Esophagus muscularis mucosa (tissue), 4 donors: ENCODE measurements around the gene HSD11B1L. TPM values are rescaled to one million over a fixed set of nuclear protein-coding genes. Genes with fewer than 3 reads are reported as not detected.
A peak's percentile ranks its signal among the peaks of the same experiment; 100 is the strongest.

ENCODE experiments used
- DNase-seq: peaks from one replicate; pipeline ENCODE4 v3.0.0-alpha.2; 2017; ENCODE audit errors: extremely low spot score
- H3K27ac ChIP-seq, 4 donors: fragments of 200-600 bp; sonication (generic); replicated peaks in 1 of 4; 1 replicate in 3 of 4; 2 replicates in 1 of 4; pipeline ENCODE4 v1.5.1; 2016 to 2019; ENCODE audit warnings: mild to moderate bottlenecking in 1 of 4
- H3K27me3 ChIP-seq, 4 donors: fragments of 200-600 bp; sonication (generic); one replicate each; pipeline versions ENCODE4 v1.5.1 to v1.6.0; 2016 to 2019
- H3K36me3 ChIP-seq, 4 donors: fragments of 200-600 bp; sonication (generic); one replicate each; pipeline ENCODE4 v1.5.1; 2016 to 2019
- H3K4me1 ChIP-seq, 4 donors: fragments of 200-600 bp; sonication (generic); one replicate each; pipeline ENCODE4 v1.5.1; 2016 to 2019
- H3K4me3 ChIP-seq, 4 donors: fragments of 200-600 bp; sonication (generic); 1 replicate in 2 of 4; 2 replicates in 2 of 4; pipeline ENCODE4 v1.5.1; 2016 to 2019; ENCODE audit warnings: mild to moderate bottlenecking in 4 of 4, moderate library complexity in 1 of 4
- H3K9me3 ChIP-seq, 4 donors: fragments of 200-600 bp; sonication (generic); 1 replicate in 3 of 4; 2 replicates in 1 of 4; pipeline ENCODE4 v1.5.1; 2016 to 2019
- EP300 ChIP-seq: sonication (generic); formaldehyde crosslinking; IDR thresholded peaks from one replicate; pipeline ENCODE4 v1.6.1; 2017; ENCODE audit warnings: antibody characterized with exemption
- POLR2A ChIP-seq: fragments of 450-650 bp; IDR thresholded peaks from one replicate; pipeline ENCODE4 v1.6.1; 2017; ENCODE audit warnings: antibody characterized with exemption, moderate library complexity, mild to moderate bottlenecking, low read depth
- POLR2AphosphoS5 ChIP-seq, 2 donors: sonication (generic); formaldehyde crosslinking; IDR thresholded peaks; one replicate each; pipeline ENCODE4 v1.6.1; 2017; ENCODE audit warnings: antibody characterized with exemption in 2 of 2
- WGBS: methylation state at CpG from one replicate; pipeline ENCODE4 v1.1.5; 2018; 5-methylcytosine and 5-hydroxymethylcytosine counted together
- intact Hi-C: fragments of 100-400 bp; cut with DNase I; formaldehyde crosslinking; loops from one replicate; pipeline ENCODE4 v1.15.1; 2023
- total RNA-seq, 4 donors: library from RNA; depleted of rRNA; stranded (reverse); fragments of >200 nt; gene quantifications; one replicate each; pipeline versions ENCODE4 v1.1.0 to v1.2.1, GENCODE V29; 2016
- TF ChIP-seq, protein P1 (sequence below), 3 experiments: fragments of 200-600 bp in 2 of 3; fragments of 450-650 bp in 1 of 3; sonication (generic) in 2 of 3; IDR thresholded peaks; one replicate each; pipeline ENCODE4 v1.5.1; 2017 to 2019; ENCODE audit warnings: antibody characterized with exemption in 3 of 3, mild to moderate bottlenecking in 2 of 3, moderate library complexity in 1 of 3

Gene HSD11B1L
- total RNA-seq, 4 donors from 2014 or later: 15.0 to 21.8 (median 17.8) TPM

DNA sequence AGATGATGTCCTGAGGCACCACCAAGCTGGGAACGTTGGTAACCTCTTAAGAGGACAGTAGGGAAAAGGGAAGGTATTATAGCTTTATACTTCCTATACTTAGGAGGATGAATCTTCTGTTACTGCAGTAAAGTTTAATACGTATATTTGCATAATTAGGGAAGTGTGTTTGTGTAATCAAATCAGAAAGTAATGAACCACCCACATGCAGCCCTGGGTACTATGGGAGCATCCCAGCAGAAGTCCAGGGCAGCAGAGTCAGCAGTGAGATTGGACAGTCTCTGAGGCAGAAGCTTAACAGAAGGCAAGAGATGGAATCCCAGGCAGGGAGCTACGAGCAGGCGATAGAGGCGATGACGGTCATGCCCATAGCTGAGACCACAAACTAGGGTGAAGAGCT, 45.4 kb upstream of the HSD11B1L start:
- H3K4me3 ChIP-seq: no peak overlapping the region
- H3K27me3 ChIP-seq: no peaks in the 10 kb centered on the region
- intact Hi-C loops: no loop called here
- H3K36me3 ChIP-seq: no peaks in the 10 kb centered on the region
- TF ChIP-seq POLR2A (no peak), EP300 (no peak), POLR2AphosphoS5 (IDR thresholded peaks at IDR 0.05) (no peak)
- TF ChIP-seq, protein P1, sequence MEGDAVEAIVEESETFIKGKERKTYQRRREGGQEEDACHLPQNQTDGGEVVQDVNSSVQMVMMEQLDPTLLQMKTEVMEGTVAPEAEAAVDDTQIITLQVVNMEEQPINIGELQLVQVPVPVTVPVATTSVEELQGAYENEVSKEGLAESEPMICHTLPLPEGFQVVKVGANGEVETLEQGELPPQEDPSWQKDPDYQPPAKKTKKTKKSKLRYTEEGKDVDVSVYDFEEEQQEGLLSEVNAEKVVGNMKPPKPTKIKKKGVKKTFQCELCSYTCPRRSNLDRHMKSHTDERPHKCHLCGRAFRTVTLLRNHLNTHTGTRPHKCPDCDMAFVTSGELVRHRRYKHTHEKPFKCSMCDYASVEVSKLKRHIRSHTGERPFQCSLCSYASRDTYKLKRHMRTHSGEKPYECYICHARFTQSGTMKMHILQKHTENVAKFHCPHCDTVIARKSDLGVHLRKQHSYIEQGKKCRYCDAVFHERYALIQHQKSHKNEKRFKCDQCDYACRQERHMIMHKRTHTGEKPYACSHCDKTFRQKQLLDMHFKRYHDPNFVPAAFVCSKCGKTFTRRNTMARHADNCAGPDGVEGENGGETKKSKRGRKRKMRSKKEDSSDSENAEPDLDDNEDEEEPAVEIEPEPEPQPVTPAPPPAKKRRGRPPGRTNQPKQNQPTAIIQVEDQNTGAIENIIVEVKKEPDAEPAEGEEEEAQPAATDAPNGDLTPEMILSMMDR (IDR thresholded peaks at IDR 0.05): no peak
- peak overlapping the region in 1 of 4 donors; percentile 30 for H3K27ac ChIP-seq
- H3K9me3 ChIP-seq: no peaks in the 10 kb centered on the region
- peaks cover 38 to 83% (median 78%) of the 10 kb centered on the region in 4 donors for H3K4me1 ChIP-seq
- 81% methylated on average over 6 of the region's 6 CpGs for WGBS
- no peak for DNase-seq

DNA sequence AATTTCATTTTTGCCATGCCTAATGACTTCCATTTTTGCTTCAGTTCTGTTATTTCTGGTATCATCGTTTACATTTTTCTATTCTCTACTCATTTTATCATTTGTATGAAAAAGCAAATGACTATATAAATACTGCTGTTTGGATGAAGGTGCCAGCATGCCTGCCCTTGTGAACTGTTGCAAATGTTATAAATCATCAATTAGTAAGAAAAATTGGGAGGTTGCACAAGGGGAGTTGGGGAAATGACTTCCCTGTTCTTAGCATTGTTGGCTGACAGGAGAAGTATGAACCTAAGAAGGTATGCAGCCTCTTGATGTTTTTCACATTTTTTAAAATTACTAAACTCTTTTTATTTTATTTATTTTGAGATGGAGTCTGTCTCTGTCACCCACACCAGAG, 42.9 kb upstream of the HSD11B1L start:
- TF ChIP-seq EP300: no peak
- no peak for TF ChIP-seq POLR2A
- no peak for TF ChIP-seq POLR2AphosphoS5 (IDR thresholded peaks at IDR 0.05)
- TF ChIP-seq, protein P1 (IDR thresholded peaks at IDR 0.05): no peak

GRCh38 chr19:5641171-5641570, 39.7 kb upstream of the HSD11B1L start:
- Histone ChIP-seq H3K4me3 (no peak overlapping the region), H3K4me1 (peaks cover 7 to 40% (median 33%) of the 10 kb centered on the region in 4 donors), H3K27me3 (no peaks in the 10 kb centered on the region), H3K27ac (no peak overlapping the region), H3K36me3 (peaks cover 12 to 52% (median 40%) of the 10 kb centered on the region in 4 donors), H3K9me3 (no peaks in the 10 kb centered on the region)
- 88% methylated on average over 4 of the region's 4 CpGs for WGBS
- no peak for DNase-seq
- TF ChIP-seq EP300 (no peak), POLR2A (no peak), POLR2AphosphoS5 (IDR thresholded peaks at IDR 0.05) (no peak)
- TF ChIP-seq, protein P1 (IDR thresholded peaks at IDR 0.05): no peak
- intact Hi-C loops: no loop called here

More for the DNA sequence above, 42.9 kb upstream of the HSD11B1L start:
- peaks cover 14 to 58% (median 56%) of the 10 kb centered on the region in 4 donors for H3K4me1 ChIP-seq
- H3K4me3 ChIP-seq: no peak overlapping the region
- 32% methylated on average over 1 of the region's 1 CpG for WGBS
- DNase-seq: no peak
- peak overlapping the region in 3 of 4 donors; percentile 35 to 75 (median 72) for H3K27ac ChIP-seq
- H3K36me3 ChIP-seq: peaks cover 9 to 20% (median 15%) of the 10 kb centered on the region in 4 donors
- no peaks in the 10 kb centered on the region for H3K27me3 ChIP-seq
- intact Hi-C loops: no loop called here
- no peaks in the 10 kb centered on the region for H3K9me3 ChIP-seq

DNA sequence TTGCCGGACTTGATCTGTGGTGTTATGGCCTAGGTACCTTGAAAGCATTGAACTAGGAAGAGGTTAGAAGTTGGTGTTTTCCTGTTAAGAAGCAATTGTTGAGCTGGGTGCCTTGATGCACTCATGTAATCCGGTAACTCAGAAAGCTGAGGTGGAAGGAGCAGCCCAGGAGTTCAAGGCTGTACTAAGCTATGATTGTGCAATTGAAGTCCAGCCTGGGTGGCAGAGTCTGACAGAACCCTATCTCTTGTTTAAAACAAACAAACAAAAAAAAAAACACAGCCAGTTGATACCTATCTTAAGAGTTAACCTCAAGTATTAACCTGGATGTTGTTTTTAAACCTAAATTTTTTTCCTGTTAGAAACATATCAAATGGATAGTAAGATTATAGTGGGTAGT, 38.6 kb upstream of the HSD11B1L start:
- Histone ChIP-seq H3K4me1 (peaks cover 6 to 33% (median 25%) of the 10 kb centered on the region in 4 donors), H3K27me3 (no peaks in the 10 kb centered on the region), H3K4me3 (no peak overlapping the region), H3K36me3 (peaks cover 21 to 62% (median 50%) of the 10 kb centered on the region in 4 donors), H3K27ac (no peak overlapping the region), H3K9me3 (no peaks in the 10 kb centered on the region)
- WGBS: 92% methylated on average over 2 of the region's 2 CpGs
- no peak for TF ChIP-seq POLR2AphosphoS5 (IDR thresholded peaks at IDR 0.05)
- TF ChIP-seq EP300: no peak
- TF ChIP-seq, protein P1 (IDR thresholded peaks at IDR 0.05): no peak
- TF ChIP-seq POLR2A: no peak
- no peak for DNase-seq
- intact Hi-C loops: no loop called here

GRCh38 chr19:5643060-5643459, 37.8 kb upstream of the HSD11B1L start:
- Histone ChIP-seq H3K27ac (no peak overlapping the region), H3K4me1 (peaks cover 0 to 24% (median 16%) of the 10 kb centered on the region in 4 donors), H3K36me3 (peaks cover 28 to 71% (median 59%) of the 10 kb centered on the region in 4 donors), H3K27me3 (no peaks in the 10 kb centered on the region), H3K4me3 (no peak overlapping the region), H3K9me3 (no peaks in the 10 kb centered on the region)
- DNase-seq: no peak
- TF ChIP-seq POLR2A (no peak), POLR2AphosphoS5 (IDR thresholded peaks at IDR 0.05) (no peak), EP300 (no peak)
- TF ChIP-seq, protein P1 (IDR thresholded peaks at IDR 0.05): no peak
- WGBS: 82% methylated on average over 4 of the region's 4 CpGs
- intact Hi-C loops: no loop called here
